ENCODE data around the gene RASGRP1. TPM values are rescaled to one million over a fixed set of nuclear protein-coding genes. Genes with fewer than 3 reads are reported as not detected.

Gene RASGRP1
- total and polyA plus RNA-seq, 10 of the 15 experiments (the other 5 are each of a cell fraction or from before 2014, with no cell fraction given) = 5.6 to 234 (median 20.9) TPM

- TF ChIP-seq PBX3 (IDR thresholded peaks at IDR 0.05; ENCODE audit: insufficient replicate concordance, low read depth, low read length) = no peak
- no peak for TF ChIP-seq FOXM1 (IDR thresholded peaks at IDR 0.05; ENCODE audit: low read depth, low read length)
Observed at GRCh38 chr15:38551720-38552648, 12.6 kb downstream of the RASGRP1 start (continued).

- Histone ChIP-seq H3K27ac (ENCODE audit: control insufficient read depth, insufficient read depth) (no peak overlapping the region), H3K79me2 (ENCODE audit: control insufficient read depth, insufficient read depth, low read length) (peaks cover 9% of the 10 kb centered on the region), H3K4me2 (ENCODE audit: control insufficient read depth, insufficient read depth) (no peak overlapping the region), H3K9me3 (replicated peaks; ENCODE audit: control insufficient read depth, insufficient read depth, low read length) (no peaks in the 10 kb centered on the region), H4K20me1 (ENCODE audit: control insufficient read depth, insufficient read depth) (no peaks in the 10 kb centered on the region), H3K4me3 (no peak overlapping the region), H3K9ac (ENCODE audit: control insufficient read depth, insufficient read depth, low read length) (no peak overlapping the region), H3K36me3 (ENCODE audit: control insufficient read depth in 2 of 2, insufficient read depth in 2 of 2, low read length in 1 of 2) (peaks cover 5 to 14% of the 10 kb centered on the region in 2 experiments), H3K4me1 (ENCODE audit: control insufficient read depth, insufficient read depth, low read length) (peaks cover 1% of the 10 kb centered on the region; the same call in 1 of the 2 replicates), H2AFZ (ENCODE audit: control insufficient read depth, low read depth, low read length) (no peak overlapping the region), H3K27me3 (replicated peaks in 1 of 2; ENCODE audit: control insufficient read depth in 2 of 2, insufficient read depth in 2 of 2, low read length in 1 of 2) (no peaks in the 10 kb centered on the region)
- intact Hi-C loops (cut with micrococcal nuclease; ENCODE audit: unreplicated experiment) (no loop called here), in situ Hi-C loops (cut with MboI) (no loop called here)
- ChIA-PET POLR2A (interaction anchor here (1.1 kb wide), 1 partner anchor 82 kb away, joined by 3 read pairs; no protein-coding TSS in a partner anchor), RAD21 (ENCODE audit: unreplicated experiment) (no interaction called here), SMC1A (ENCODE audit: uncharacterized antibody, unreplicated experiment) (interaction anchor here (0.9 to 1.6 kb wide), 4 partner anchors 11 to 141 kb away, joined by 3 to 5 read pairs (median 4); no protein-coding TSS in a partner anchor), CTCF (interaction anchor here (1.2 to 1.7 kb wide), 2 partner anchors 134 to 141 kb away, joined by 3 to 6 read pairs; no protein-coding TSS in a partner anchor)
- ATAC-seq (no peak), DNase-seq (ENCODE audit: low read depth, low spot score) (no peak), FAIRE-seq (no peak)
- no TSS peak for BruUV-seq (replicated peaks)
- TF ChIP-seq POLR2AphosphoS5 (IDR thresholded peaks at IDR 0.05; ENCODE audit: low read length) = no peak
- TF ChIP-seq EZH2 (IDR thresholded peaks at IDR 0.05; ENCODE audit: borderline replicate concordance, control insufficient read depth, low read depth, low read length) = no peak
- no peak for TF ChIP-seq BACH1 (IDR thresholded peaks at IDR 0.05; ENCODE audit: borderline replicate concordance)
- TF ChIP-seq NFIC (IDR thresholded peaks at IDR 0.05; ENCODE audit: low read depth, low read length) = no peak
- no peak for TF ChIP-seq PBX3 (IDR thresholded peaks at IDR 0.05; ENCODE audit: insufficient replicate concordance, low read depth, low read length)
- TF ChIP-seq SMAD5 (IDR thresholded peaks at IDR 0.05; ENCODE audit: low read depth) = no peak
- no peak for TF ChIP-seq MYC (IDR thresholded peaks at IDR 0.05; ENCODE audit: insufficient read depth, insufficient read length, insufficient replicate concordance, low read length, severe bottlenecking)
- TF ChIP-seq MEF2A (IDR thresholded peaks at IDR 0.05; ENCODE audit: insufficient read depth, low read depth, low read length) = no peak
- no peak for TF ChIP-seq CEBPZ (IDR thresholded peaks at IDR 0.05; ENCODE audit: low read depth, low read length)
- no peak for TF ChIP-seq GATAD2B (conservative IDR thresholded peaks at IDR 0.05; ENCODE audit: low read depth)
- TF ChIP-seq KLF5 (IDR thresholded peaks at IDR 0.05; ENCODE audit: partially characterized antibody) = no peak
- no peak for TF ChIP-seq NR2C1 (IDR thresholded peaks at IDR 0.05)
- no peak for TF ChIP-seq NFYA (IDR thresholded peaks at IDR 0.05; ENCODE audit: borderline replicate concordance, low read depth, low read length)
- no peak for TF ChIP-seq MYB (IDR thresholded peaks at IDR 0.05; ENCODE audit: borderline replicate concordance, low read depth, low read length)
- no peak for TF ChIP-seq ZNF274 (IDR thresholded peaks at IDR 0.05; ENCODE audit: insufficient read depth, insufficient read length)
Observed at GRCh38 chr15:38549222-38549621, 15.4 kb downstream of the RASGRP1 start.

Data from GM12878 (cell line).